Putamen (tissue), 1 donor: Measurements from ENCODE around the gene ZNF608.

ENCODE experiments used
- DNase-seq: peaks from one replicate; pipeline ENCODE4 v3.0.0-alpha.2; 2016; ENCODE audit warnings: low spot score

ZNF608 gene

GRCh38 chr5:124745928-124746915 lies at the start of gene ZNF608:
ZNF608 (minus strand) TSS chr5:124746639; CDS start chr5:124744989, 1,650 bp downstream.
- no peak for DNase-seq

DNA sequence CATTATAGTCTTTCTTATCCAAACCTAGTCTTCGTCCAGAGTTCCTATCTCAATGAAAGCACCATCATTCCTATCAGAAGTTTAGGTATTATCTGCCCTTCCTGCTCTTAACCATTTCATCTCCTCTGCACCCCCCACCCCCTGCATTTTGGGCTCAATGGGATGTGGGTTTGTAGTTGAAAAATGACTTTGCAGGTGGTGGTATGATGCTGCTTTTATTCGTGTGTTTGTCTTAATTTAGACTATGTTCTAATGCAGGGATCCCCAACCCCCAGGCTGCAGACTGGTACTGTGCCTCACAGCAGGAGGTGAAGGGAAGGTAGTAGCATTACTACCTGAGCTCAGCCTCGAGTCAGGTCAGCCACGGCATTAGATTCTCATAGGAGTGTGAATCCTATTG lies 49.4 kb upstream of the ZNF608 start:
- DNase-seq: no peak

GRCh38 chr5:124790895-124791732 lies 44.7 kb upstream of the ZNF608 start:
- DNase-seq: no peak

DNA sequence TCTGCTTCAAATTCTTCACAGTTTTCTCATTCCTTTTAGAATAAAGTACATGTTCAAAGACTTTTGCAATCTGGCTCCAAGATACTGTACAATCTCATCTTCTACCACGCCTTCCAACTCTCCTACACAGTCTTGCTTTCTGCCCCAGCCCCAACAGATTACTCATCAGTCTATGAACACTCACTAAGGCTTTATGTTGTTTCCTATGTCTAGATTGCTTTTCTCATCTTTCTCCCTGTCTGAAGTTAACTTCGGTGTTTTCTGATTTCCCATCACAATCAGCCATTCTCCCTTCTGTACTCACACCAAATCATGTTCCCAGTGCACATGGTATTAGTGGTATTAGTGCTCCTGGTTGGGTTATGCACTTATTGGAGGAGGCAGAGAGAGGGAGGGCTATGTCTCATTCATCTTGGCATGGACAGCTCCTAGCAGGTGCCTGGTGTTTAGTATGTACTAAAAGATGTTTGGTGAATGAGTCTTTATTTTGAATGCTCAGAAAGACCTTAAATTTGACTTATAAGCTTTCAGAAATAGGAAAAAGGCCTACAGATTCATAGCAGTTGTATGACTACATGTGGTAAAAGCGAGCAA lies 44.0 kb upstream of the ZNF608 start:
- DNase-seq: no peak

GRCh38 chr5:124789104-124789605 lies 42.7 kb upstream of the ZNF608 start:
- no peak for DNase-seq

- DNase-seq: no peak
These were observed 37.4 kb upstream of the ZNF608 start for GRCh38 chr5:124783794-124784193.

GRCh38 chr5:124783285-124783684 lies 36.8 kb upstream of the ZNF608 start:
- DNase-seq: no peak

DNA sequence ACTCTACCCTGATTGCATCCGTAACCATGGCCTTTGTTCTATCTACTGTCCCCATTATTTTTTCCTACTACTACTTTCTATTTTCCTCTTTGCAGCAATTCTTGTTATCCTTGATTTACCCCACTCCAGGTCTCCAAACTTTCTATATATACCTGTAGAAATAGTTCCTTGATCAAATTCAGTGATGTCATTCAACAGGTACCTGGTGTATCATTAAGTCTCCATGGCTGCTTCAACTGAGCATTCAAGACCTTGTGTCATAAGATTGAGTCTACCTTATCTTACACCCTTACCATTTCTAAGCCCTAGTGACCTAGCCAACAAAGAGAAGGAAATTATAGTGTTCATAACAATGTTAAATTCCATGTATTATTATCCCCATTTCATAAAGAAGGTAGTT lies 35.8 kb upstream of the ZNF608 start:
- DNase-seq: no peak

DNA sequence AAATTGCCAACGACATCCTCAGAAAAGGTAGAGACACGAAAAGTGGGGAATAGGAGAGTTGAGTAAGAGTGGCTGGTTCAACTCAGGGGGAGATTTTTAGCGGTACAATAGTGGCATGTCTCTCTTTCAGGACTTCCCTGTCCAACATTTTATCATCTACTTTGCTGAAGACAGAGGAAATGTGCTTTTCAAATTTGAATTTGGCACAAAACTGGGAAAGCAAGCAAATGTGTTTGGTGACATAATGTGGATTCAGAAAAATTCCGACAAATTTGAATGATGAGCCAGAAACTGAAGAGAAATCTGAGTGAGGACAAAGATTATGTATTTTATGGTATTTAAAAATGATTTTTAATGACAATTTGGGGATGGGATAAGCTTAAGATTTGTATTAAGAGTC lies 33.6 kb upstream of the ZNF608 start:
- no peak for DNase-seq

DNA sequence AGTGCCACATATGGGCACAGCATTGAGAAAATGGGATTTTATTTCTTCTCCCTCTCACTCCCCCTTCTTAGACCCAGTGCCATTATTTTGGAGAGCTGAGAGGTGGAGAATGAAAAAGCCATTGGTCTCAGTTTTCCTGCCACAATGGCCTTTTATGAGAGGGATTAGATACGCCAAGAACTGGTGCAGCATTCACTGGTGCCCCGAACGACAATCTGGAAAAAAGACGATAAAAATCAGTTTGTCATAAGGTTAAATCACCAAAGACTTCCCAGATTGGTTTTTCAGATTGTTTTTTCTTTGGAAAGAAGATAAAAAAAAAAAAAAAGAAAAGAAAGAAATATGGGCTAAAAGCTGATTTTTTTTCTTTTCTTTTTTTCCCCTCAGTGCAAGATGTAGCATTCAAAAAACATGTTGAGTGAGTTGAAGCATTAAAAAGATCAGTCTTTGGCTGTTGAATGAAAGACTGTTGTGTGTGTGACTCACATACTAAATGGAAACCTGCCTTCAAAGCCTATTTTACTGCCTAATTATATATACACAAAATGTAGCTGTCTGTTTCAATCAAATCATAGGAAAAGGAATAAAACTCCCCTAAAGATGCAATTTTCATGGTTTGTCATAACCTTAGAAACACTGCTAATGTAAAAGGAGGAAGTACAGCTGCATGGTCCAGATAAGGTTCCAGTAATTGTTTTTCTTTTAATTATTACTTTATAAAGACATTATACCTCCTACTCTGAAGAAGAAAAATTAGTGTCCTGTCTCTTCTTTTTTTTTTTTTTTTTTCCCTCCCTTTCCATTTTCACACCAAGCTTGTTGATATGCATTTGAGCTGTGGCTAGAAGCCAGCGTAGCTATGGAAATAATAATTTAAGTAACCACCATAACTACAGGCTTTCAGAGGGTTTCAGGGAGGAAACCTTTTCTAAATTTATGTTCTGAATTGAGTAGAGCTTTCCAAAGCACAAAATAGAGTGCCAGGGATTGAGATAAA lies 27.2 kb upstream of the ZNF608 start:
- DNase-seq: peak; percentile 77

DNA sequence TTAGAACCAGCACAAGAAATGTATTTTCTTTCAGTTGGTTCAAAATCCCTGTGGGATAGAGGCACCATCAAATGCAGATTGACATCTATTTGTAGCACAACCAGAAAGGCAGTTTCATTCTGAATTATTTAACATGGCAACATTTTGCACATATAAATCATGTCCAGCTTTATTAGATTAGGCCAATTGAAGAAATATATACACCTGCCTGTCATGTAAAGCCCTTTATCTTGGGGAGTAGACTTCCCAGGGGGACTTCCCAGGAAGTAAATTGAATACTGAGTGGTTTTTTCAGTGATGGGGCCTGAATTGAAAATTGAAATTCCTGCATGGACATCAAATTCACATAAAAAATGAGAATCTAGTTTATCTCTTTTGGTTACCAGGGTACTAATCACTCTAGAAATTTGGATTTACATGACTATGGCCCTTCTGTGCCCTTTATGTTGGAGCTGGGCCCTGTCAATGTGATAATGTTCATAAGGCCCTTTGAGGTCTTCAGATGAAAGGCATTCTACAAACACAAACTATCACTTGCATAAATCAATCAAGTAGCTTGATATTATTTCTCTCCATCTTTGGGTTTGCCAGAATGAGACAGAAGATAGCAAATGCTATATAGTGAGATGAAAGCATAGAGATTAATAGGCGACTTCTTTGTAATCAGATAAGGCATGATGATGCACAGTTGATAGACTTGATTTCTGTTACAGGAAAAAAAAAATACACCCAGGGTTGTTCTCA lies 26.2 kb upstream of the ZNF608 start:
- DNase-seq: no peak

DNA sequence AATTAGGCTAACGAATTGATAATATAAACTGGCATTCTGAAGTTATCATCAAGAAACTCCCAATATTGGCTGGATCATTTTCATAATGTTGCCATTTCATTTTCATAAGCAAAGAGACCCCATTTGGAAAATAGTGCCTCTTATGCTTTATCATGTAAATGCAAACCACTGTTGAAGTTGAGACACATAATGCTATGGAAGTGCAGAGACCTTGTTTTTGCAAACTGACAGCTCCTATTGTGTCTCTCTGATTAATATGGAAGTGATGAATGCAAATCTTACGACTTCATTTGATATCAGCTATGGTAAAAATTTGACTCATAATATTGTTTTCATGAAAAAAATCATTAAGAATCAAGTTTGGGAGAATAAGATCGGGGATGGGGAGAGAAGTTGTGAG lies 25.3 kb upstream of the ZNF608 start:
- no peak for DNase-seq

DNA sequence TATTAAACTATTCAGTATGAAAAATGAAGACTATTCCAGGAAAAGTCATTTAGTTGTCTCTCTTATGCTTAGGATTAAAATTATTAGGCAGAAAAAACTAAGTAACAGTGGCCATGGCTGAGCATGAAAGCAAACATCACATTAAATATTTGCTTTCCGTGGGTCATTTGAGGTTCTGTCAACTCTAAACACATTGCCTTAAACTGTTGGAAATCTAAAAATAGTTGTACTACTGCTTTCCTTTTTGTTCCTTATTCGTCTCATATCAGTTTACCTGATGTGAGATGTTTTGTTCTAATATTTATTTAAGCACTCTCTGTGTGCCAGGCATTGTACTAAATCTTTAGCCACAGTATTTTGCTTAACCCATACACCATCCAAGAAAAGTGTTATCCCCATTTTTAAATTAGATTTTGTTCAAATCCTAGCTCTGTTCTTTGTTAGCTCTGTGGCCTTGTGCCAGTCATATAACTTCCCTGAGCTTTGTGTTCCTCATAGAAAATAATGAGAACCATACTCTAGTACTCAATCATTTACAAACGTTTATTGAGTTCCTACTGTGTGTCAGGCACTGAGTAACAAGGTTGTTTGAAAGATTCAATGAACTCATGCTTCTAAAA lies 18.7 kb upstream of the ZNF608 start:
- DNase-seq: no peak

DNA sequence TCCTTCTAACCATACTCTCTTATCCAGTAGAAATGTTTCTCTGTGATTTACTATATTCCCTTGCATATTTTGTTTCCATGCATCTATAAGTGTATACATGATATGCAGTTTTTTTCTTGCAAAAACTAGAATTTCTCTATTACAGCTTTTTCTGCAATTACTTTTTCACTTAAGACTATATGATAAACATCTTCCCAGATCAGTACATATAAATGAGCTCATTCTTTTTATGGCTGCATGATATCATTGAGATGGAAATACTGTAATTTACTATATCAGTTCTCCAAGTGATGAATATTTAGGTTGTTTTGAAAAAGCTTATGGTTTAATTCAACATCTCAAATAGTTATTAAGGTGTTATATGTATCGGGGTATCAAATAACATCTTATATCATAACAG lies 18.1 kb upstream of the ZNF608 start:
- DNase-seq: no peak

GRCh38 chr5:124761010-124761409 lies 14.6 kb upstream of the ZNF608 start:
- DNase-seq: peak; percentile 40

DNA sequence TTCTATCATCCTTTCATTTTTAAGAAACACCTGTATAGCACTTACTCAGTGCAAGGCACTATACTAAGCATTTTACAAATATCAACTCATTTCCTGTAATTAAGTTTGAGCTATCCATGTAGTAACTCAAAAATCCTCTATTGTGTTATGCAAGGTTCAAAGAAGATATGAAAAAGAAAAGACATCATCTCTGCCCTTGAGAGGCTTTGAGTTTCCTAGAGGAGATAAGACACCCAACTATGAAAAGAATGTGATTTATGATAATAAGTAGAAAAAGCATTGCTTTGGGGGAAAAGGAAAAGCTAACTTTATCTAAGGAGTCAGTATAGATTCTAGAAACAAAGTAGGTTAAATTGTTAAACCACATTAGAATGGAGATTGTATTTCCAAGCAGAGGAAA lies 14.2 kb upstream of the ZNF608 start:
- DNase-seq: no peak

DNA sequence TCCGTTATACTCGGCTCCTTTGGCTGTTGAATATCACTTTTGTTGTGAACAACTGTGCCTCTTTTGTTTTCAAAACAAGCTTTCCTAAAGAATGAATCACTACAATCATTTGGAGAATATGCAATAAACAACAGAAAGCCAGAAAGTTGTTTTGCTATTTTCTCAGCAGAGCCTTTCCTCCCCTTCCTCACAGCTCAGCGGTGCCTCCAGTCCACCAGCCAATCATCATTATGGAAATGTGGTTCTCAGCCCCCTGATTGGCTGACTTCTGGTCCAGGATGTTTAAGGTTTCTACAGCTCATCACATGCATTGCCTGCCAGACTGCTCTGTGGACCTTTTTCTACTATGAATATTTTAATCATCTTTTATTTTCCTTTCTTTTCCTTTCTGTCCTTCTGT lies 9.1 kb upstream of the ZNF608 start:
- DNase-seq: peak; percentile 84

GRCh38 chr5:124755041-124755440 lies 8.6 kb upstream of the ZNF608 start:
- DNase-seq: no peak

DNA sequence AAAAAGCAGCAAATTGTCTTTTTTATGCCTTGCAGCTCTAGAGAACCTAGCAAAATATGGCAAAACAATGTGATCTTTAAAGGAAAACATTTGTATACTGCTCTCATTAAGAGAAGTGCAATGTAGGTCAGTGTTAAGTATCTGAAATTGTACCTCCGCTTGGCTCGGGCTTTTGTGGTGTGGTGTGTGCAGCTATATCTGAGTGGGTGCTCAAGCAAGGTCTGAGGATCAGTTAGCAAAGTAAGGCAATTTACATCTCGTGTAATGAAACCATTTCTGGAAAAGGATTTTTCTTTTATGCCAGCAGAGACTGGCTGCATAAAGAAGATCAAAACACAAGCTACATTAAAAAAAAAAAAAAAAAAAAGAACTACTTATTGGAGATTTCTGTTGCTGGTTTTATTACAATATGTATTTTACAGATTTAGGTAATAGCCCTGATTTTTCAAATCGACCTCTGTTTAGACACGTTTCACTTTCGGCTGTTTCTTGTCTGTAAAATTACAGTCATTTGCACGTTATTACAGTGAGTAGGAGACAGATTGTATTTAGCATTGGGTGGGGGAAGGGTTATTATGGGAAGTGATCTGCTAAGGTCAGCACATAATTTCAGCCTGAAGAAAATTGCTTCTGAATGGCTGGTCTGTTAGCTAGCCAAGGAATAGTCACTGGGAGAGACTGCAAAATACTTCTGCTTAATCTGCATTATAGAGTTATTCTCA lies 7.9 kb upstream of the ZNF608 start:
- DNase-seq: no peak
